GM23338 (cell line): Measurements from ENCODE around the gene ELMO2. TPM values are rescaled to one million over a fixed set of nuclear protein-coding genes. Genes with fewer than 3 reads are reported as not detected.

Experiments used
- ATAC-seq: fragments of 200-7000 bp; cut with Tn5 transposase; 3 replicates; pipeline ENCODE4 v1.9.1; 2020
- DNase-seq: peaks from one replicate; pipeline ENCODE4 v3.0.0-alpha.2; 2015; ENCODE audit warnings: low spot score
- H2AFZ ChIP-seq: fragments of 200-600 bp; sonication (generic); 2 replicates; pipeline ENCODE4 v1.8.0; 2016; ENCODE audit warnings: antibody characterized with exemption, mild to moderate bottlenecking, moderate library complexity
- H3F3A ChIP-seq: fragments of 200-600 bp; sonication (generic); replicated peaks from 2 replicates; pipeline ENCODE4 v1.8.0; 2017; ENCODE audit warnings: antibody characterized with exemption, mixed run types, low read depth
- H3K27ac ChIP-seq: fragments of 200-600 bp; sonication (generic); 2 replicates; pipeline ENCODE4 v1.6.1; 2016; ENCODE audit warnings: low read depth
- H3K27me3 ChIP-seq: fragments of 200-600 bp; sonication (generic); 2 replicates; pipeline ENCODE4 v1.8.0; 2016; ENCODE audit warnings: mild to moderate bottlenecking, mixed run types, moderate library complexity; ENCODE audit not compliant: insufficient read depth
- H3K36me3 ChIP-seq: fragments of 200-600 bp; sonication (generic); 2 replicates; pipeline ENCODE4 v1.8.0; 2016; ENCODE audit warnings: mild to moderate bottlenecking; ENCODE audit not compliant: insufficient read depth
- H3K4me1 ChIP-seq: fragments of 200-600 bp; sonication (generic); 2 replicates; pipeline ENCODE4 v1.8.0; 2016; ENCODE audit warnings: mild to moderate bottlenecking, moderate library complexity; ENCODE audit not compliant: insufficient read depth
- H3K4me2 ChIP-seq: fragments of 200-600 bp; sonication (generic); 2 replicates; pipeline ENCODE4 v1.7.1; 2017; ENCODE audit warnings: mixed run types
- H3K4me3 ChIP-seq: fragments of 200-600 bp; sonication (generic); 2 replicates; pipeline ENCODE4 v1.6.1; 2016; ENCODE audit warnings: mixed run types
- H3K79me2 ChIP-seq: fragments of 200-600 bp; sonication (generic); replicated peaks from 2 replicates; pipeline ENCODE4 v1.8.0; 2017; ENCODE audit warnings: mild to moderate bottlenecking; ENCODE audit not compliant: insufficient read depth
- H3K9me2 ChIP-seq: fragments of 200-600 bp; sonication (generic); 2 replicates; pipeline ENCODE4 v1.8.0; 2017; ENCODE audit not compliant: insufficient read depth
- H4K20me1 ChIP-seq: fragments of 200-600 bp; sonication (generic); replicated peaks from 2 replicates; pipeline ENCODE4 v1.8.0; 2017; ENCODE audit warnings: mild to moderate bottlenecking; ENCODE audit not compliant: insufficient read depth
- H3K27ac Mint-ChIP-seq: 2 replicates; pipeline ENCODE4 v1.8.0; 2020; ENCODE audit warnings: inconsistent platforms, mild to moderate bottlenecking, moderate library complexity, mixed read lengths
- H3K27me3 Mint-ChIP-seq: 3 replicates; pipeline ENCODE4 v1.8.0; 2022; ENCODE audit warnings: low read depth, mild to moderate bottlenecking, moderate library complexity, mixed read lengths, inconsistent platforms; ENCODE audit not compliant: insufficient read depth, poor library complexity
- H3K36me3 Mint-ChIP-seq: 3 replicates; pipeline ENCODE4 v1.8.0; 2021; ENCODE audit warnings: low read depth, mild to moderate bottlenecking, inconsistent platforms, moderate library complexity, mixed read lengths
- H3K4me1 Mint-ChIP-seq: 3 replicates; pipeline ENCODE4 v1.8.0; 2020; ENCODE audit warnings: mild to moderate bottlenecking, inconsistent platforms, mixed read lengths
- H3K4me3 Mint-ChIP-seq: 3 replicates; pipeline ENCODE4 v1.8.0; 2021; ENCODE audit warnings: moderate library complexity, mild to moderate bottlenecking, inconsistent platforms, mixed read lengths
- H3K9me3 Mint-ChIP-seq: 3 replicates; pipeline ENCODE4 v1.8.0; 2020; ENCODE audit warnings: moderate library complexity, mild to moderate bottlenecking, inconsistent platforms, mixed read lengths
- ETS1 ChIP-seq: IDR thresholded peaks from 2 replicates; pipeline ENCODE4 v1.6.1; 2016; ENCODE audit warnings: antibody characterized with exemption
- EZH2phosphoT487 ChIP-seq: fragments of 200-600 bp; sonication (generic); IDR thresholded peaks from one replicate; pipeline ENCODE4 v1.8.1; 2018; ENCODE audit warnings: antibody characterized with exemption; ENCODE audit not compliant: unreplicated experiment
- REST ChIP-seq: IDR thresholded peaks from one replicate; pipeline ENCODE4 v1.6.1; 2018; ENCODE audit warnings: antibody characterized with exemption; ENCODE audit not compliant: unreplicated experiment
- ZNF331 ChIP-seq: fragments of 250-450 bp; sonication (Bioruptor Pico); IDR thresholded peaks from 2 replicates; pipeline ENCODE4 v1.5.0; 2020; ENCODE audit warnings: low read depth, mild to moderate bottlenecking, moderate library complexity
- ZNF462 ChIP-seq: fragments of 250-450 bp; sonication (Bioruptor Pico); IDR thresholded peaks from 2 replicates; pipeline ENCODE4 v1.5.0; 2020; ENCODE audit warnings: mild to moderate bottlenecking, moderate library complexity
- polyA plus RNA-seq: library from polyadenylated mRNA; unstranded; fragments of >200 nt; fragmentation: Nextera tagmentation; extraction: Ambion mirVana; gene quantifications from 2 replicates; pipeline ENCODE4 v1.2.1, GENCODE V29; 2016
- total RNA-seq: library from RNA; depleted of rRNA; stranded (reverse); fragments of >200 nt; shearing (Covaris generic); gene quantifications from 2 replicates; pipeline ENCODE4 v1.2.3, GENCODE V29; 2014

The ELMO2 gene
- total and polyA plus RNA-seq, 2 experiments from 2014 or later: 15.1 to 44.1 TPM

GRCh38 chr20:46399401-46399800 is 7.0 kb downstream of the ELMO2 start:
- peak overlapping the region; percentile 71; the same call in 1 of the 2 replicates for H3K27ac Mint-ChIP-seq
- ATAC-seq: no peak

More at GRCh38 chr20:46399401-46399800, 7.0 kb downstream of the ELMO2 start:
- Mint-ChIP-seq H3K4me3 (no peak overlapping the region), H3K36me3 (peaks cover 5% of the 10 kb centered on the region; the same call in 1 of the 3 replicates), H3K27me3 (peaks cover 3% of the 10 kb centered on the region), H3K9me3 (no peaks in the 10 kb centered on the region), H3K4me1 (peaks cover 24% of the 10 kb centered on the region)
- H3K9me2 ChIP-seq: no peaks in the 10 kb centered on the region
- no peak overlapping the region for H3K4me3 ChIP-seq
- no peak overlapping the region for H3K27ac ChIP-seq
- H3K79me2 ChIP-seq: peaks cover 46% of the 10 kb centered on the region
- H2AFZ ChIP-seq: no peak overlapping the region
- H3K4me2 ChIP-seq: no peak overlapping the region
- no peak for TF ChIP-seq ZNF462
- TF ChIP-seq EZH2phosphoT487: no peak
- TF ChIP-seq ETS1: no peak
- no peak for TF ChIP-seq ZNF331 (CRISPR knock-in tag)
- no peak for TF ChIP-seq REST
- no peak for DNase-seq
- no peaks in the 10 kb centered on the region for H3K36me3 ChIP-seq
- H4K20me1 ChIP-seq: peaks cover 26% of the 10 kb centered on the region
- H3K27me3 ChIP-seq: no peaks in the 10 kb centered on the region
- peaks cover 20% of the 10 kb centered on the region for H3K4me1 ChIP-seq
- H3F3A ChIP-seq: no peaks in the 10 kb centered on the region
